GM21515 (cell line): ENCODE results near the gene MTX3.

Source experiments
- ATAC-seq: cut with Tn5 transposase; IDR thresholded peaks from one replicate; pipeline ENCODE4 v1.9.1; 2021; ENCODE audit not compliant: unreplicated experiment

MTX3 gene, protein sequence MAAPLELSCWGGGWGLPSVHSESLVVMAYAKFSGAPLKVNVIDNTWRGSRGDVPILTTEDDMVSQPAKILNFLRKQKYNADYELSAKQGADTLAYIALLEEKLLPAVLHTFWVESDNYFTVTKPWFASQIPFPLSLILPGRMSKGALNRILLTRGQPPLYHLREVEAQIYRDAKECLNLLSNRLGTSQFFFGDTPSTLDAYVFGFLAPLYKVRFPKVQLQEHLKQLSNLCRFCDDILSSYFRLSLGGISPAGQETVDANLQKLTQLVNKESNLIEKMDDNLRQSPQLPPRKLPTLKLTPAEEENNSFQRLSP

DNA sequence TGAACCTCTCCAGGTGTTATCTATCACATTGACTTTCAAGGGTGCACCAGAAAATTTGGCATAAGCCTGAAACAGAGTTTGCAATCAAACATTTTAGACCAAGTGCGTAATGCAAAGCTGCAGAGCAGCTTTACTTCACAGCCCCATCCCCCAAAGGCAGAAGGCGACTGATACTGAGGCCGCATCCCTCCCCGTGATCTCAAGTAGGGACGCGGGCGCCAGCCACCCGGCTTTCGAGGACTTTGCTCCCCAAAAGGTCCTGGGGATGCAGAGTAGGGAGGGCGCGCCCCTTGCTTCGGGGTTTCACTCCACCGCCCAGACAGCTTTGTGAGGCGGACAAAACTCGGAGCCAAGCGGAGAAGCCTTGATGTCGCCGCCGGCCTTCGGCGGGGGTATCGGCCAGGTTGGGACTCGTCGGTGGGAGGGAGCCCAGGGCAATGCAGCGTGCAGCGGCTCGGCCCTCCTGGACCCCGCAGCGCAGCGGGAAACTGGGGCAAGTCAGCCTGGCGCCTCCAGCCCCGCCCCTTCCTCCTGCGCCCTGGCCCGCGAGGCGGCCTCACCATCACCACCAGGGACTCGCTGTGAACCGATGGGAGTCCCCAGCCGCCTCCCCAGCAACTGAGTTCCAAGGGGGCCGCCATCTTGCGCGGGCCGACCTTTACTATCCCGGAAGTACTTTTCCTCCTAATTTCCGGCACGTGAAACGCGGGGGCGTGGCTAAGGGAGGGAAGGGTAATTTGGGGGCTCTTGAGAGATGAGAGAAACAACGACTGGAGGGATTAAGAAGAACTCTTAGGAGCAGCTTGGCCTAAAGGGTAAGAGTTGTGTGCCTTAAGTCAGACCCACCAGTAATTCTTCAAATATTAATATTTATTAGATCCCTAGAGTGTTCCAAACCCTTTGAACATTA, at the start of gene MTX3:
TSS of gene MTX3 (minus strand) at position 665 of the 910 bp plus-strand sequence. CDS start at position 641, 24 bp downstream.
- ATAC-seq: peak; percentile 92

DNA sequence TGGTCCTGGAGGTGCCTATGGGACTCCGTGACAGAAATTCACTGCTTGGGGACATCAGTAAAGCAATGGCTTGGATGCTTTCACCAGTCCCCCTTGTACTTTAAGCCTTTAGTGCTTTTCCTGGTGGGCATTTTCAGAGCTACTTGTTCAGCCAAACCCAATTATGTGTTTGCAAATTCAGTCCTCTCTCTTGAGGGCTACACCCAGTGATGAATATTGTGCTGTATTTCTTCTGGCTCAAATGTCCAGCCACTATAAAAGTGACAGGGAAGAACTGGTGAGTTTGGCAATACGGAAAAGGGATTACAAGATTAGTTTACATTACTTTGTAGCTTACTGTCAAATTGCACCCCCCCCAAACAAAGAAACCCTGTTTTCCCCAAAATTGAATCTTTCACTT, 48.6 kb upstream of the MTX3 start:
- no peak for ATAC-seq

DNA sequence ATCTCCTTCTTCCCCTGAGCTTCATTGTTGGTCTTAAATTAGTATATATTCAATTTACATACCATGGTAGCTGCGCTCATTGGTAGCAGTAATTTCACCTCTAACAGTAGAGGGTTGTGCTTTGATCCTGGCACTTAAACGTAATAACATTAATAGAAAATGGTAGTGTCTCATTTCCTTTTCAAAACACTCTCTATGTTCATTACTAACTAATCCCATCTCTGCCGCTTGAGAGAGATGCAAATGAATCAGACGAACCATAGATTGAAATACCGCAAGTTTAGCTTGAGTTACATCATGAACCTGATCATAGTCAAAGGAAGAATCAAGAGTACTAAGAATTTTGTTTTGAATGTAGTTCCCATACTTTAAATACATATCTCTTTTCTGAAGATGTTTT, 46.3 kb upstream of the MTX3 start:
- peak; percentile 51 for ATAC-seq

DNA sequence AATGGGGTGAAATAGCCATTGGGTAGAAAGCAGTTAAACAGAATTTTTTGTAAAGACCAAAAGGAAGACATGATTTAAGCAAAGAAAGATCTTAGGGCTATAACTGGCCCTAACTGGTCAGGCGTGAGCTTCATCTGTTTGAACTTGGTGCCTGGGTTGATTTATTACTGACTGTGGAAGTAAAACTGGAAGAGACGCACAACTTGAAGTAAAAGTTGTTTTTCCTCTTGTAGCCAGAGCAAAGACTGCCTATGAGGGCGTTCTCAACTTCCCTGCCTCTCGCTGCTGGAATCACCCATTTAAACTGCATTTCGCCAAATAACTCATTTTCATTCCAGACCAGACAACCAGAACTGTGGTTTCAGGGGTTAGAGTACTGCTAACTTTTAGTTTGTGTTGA, 45.6 kb upstream of the MTX3 start:
- ATAC-seq: no peak

DNA sequence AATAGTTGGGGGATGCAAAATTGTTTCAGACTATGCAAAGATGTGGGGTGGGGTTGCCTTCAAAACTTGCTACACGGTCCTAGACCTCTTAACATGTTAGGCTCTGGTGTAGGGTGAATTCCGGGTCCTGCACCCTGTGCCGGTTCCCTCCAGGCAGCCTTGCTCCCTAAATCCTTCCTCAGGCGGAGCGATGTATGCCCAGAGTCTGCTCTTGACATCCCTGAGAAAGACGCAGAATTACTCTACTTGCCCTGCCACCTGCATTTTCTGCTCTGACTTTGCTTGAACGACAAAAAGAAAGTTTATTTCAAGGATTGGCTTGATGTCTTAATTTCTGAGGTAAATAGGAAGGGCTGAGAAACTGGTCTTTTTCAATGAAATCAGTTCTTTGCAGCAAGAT, 44.8 kb upstream of the MTX3 start:
- no peak for ATAC-seq

DNA sequence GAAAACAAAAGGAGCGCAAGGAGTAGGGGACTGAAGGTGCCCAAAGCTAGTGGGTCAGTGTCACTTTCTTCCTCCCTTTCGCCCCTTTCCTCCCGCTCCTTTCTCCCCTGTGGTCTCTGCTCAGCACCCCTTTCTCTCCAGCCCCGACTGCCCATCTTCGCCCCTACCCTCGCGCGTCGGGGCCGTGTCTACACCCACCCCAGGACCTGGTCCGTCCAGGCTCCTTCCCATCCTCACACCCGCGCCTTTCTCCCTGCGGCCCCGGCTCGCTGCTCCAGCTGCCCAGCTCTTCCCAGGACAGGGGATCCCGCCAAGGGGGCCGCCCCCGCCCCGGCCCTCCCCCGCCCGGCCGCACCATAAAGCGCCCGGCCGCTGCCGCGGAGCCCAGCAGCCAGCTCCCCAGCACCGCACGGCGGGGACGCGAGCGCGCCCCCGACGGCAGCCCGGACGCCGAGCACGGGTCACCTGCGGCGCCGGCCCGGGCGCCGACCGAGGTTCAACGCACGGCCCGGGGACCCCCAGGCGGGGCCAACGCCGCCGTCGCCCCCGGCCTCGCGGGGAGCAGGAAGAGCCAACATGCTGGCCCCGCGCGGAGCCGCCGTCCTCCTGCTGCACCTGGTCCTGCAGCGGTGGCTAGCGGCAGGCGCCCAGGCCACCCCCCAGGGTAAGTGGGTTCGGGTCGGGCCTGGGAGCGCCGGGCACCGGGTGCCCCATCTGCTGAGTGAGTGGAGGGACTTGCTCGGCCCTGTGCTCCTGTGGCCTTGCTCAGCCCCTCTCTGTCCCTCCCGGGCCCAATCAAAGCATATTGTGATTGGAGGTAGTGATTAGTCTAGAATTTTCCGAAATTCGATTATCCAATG, 44.1 kb upstream of the MTX3 start, which contains the start of gene THBS4:
TSS of gene THBS4 (plus strand) at position 387 of the 860 bp plus-strand sequence. CDS start at position 577, 190 bp downstream.
- no peak for ATAC-seq

DNA sequence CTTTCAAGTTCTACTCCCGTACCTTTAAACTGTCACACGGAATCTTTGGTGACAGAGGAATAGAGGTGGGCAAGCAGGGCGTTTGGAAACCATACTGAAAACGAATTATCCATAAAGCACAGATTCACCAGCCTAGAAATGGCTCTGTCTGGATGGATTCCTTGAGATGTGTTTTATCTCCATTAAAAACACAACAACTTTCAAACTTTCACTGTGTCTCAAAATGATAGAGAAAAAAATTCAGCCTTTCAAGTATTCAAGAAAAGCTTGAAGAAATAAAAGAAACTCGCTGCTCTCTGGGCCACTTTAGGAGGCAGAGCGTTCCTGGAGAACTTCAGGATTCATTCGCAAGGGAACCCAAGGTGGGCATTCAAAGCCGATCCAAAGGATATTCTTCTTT, 43.5 kb upstream of the MTX3 start:
- ATAC-seq: no peak

DNA sequence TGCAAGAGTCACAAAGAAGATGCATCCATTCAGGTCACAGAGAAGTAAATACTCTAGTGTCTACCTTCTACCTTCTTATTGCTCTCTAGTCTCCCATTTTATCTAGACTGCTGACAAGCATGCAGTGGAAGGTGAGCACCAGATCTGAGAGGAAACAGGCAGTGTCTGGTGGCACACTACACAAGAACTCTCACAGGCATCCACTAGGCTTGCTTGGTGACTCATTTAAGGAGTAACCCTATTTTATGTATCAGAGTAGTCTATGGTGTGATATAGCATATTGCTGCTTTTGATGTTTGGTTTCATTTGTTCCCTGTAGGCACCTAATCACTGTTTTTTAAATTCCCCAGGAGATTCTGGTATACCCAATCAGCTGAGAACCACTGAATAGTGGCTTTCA, 42.5 kb upstream of the MTX3 start:
- no peak for ATAC-seq

DNA sequence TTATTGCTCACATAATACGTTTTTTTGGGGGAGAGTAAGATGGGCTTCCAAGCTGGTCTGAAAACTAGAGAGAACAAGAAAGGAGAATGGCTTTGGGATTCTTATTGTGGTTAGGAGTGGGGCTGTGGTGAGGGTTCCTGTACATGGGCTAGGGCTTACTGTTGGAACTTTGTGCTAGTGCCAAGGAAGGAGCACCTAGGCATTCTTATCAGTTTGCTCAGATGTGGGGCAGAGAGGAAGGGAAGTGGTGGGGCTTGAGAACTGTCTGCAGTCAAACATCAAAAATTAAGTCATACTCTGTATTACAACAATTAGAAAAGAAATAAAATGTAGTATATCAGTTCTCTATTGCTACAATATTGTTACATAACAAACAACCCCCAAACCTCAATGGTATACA, 40.0 kb upstream of the MTX3 start:
- no peak for ATAC-seq

DNA sequence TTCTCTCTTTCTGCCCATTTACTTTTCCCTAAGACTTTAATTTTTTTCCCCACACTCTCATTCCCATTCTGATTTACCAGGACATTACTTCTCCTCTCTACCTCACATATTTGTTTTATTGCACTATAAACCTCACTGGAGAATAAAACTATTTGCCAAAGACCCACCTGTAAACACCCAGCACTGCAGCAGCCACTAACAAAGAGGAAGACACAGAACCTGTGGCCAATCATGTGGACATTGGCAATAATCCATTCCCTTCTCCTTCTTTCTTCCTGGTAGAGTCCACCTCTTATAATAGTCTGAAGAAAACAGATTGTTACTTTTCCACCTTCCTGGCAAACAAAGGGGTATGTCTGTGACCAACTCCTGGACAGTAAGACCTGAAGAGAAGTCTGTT, 35.8 kb upstream of the MTX3 start:
- ATAC-seq: no peak

DNA sequence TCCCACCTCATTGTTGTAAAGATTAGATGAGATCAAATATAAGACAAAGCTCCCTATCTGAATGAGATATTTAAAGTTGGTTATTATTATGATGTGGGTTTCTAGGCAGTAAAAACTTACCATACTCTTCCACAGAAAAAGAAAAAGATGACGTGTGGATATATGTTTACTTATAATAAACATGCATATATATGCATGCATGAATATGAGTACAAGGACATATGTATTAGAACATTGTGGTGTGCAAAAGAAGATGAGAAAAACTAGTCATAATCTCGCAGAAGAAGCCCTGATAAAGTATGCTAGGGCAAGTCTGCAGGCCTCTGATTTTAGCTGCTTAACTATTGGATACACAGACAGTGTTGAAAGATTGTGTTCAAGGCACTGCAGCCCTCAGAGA, 34.0 kb upstream of the MTX3 start:
- ATAC-seq: no peak

DNA sequence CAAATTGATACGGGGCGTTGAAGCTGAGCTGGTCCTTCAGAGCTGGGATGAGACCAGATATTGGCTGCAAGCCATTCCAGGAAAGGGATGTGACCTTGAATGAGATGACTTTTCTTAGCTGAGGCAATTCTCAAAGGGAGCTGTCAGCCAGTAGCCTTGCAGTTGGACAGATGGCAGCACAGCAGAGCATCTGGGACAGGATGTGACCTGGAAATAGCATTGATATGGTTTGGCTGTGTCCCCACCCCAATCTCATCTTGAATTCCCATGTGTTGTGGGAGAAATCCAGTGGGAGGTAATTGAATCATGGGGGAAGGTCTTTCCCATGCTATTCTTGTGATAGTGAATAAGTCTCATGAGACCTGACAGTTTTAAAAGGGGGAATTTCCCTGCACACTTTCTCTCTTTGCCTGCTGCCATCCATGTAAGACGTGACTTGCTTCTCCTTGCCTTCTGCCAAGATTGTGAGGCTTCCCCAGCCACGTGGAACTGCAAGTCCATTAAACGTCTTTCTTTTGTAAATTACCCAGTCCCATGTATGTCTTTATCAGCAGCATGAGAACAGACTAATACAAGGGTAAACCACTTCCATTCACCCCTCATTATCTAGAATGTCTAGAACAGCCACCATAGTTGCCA, 19.8 kb upstream of the MTX3 start:
- ATAC-seq: no peak

DNA sequence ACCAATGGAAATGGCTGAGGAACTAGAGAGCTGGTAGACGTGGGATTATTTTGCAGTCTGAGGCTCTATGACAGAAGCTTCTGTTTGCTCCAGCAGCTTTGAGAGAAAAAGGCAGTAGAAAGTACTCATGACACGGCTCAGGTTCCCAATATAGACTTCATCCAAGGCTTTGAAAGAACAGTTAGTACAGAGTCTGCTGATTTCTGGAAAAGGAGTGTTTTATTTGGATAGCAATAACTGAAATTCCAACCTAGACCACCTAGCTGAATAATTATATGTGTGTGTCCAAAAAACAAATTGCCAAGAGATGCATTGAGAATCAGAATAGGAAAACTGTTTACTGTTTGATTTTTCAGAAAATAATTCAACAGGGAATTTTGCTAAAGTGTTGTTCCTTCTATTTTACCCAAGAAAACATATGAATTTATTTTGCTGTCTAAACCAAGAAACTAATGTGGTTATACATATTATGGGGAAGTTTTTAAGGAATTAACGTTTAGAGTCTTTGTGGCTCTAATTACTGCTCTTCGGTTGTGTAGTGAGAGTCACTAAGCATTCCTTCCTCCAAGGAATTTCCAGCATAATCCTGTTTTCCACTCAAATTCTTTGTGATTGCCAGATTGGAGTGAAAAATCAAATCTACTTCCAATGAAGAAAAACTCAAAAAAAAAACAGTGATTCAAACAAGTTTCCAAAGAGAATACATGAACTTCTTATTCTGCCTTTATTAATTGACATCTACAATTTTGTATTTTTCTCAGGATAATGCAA, 18.1 kb upstream of the MTX3 start:
- ATAC-seq: no peak

DNA sequence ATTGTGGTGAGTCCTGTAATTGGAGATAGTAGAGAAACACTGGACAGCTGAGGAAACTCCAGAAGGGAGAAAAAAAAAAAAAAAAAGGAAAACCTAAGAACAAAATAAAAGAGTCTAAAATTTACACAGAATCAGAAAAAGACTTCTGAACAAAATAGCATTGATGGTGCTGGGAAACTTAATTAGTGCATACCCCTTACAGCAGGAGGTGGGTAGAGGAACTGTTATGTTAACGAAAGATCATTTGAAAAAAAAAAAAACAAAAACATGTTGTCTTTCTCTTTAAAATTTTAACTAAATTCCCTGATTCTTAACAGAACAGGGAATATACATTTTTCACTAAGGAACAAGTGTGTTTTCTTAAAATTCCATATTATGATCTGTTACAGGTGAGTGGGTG, 11.6 kb upstream of the MTX3 start:
- no peak for ATAC-seq

DNA sequence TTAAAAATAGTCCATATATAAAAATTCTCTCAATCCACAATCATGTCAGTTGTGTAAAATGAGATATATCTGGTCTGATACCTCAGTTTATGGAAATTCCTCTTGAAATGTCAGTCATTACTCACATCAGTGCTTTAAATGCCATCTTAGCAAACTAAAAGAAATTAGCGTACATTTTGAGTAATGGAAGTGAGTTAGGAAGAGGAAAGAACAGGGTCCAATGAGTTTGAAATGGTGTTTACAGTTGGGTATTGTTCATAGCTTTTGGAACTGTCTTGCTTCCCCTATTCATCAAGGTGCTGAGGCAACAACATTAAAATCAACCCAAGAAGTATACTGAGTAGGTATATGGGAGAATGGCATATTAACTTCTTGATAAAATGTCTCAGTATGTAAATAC, 8.7 kb upstream of the MTX3 start:
- ATAC-seq: no peak

DNA sequence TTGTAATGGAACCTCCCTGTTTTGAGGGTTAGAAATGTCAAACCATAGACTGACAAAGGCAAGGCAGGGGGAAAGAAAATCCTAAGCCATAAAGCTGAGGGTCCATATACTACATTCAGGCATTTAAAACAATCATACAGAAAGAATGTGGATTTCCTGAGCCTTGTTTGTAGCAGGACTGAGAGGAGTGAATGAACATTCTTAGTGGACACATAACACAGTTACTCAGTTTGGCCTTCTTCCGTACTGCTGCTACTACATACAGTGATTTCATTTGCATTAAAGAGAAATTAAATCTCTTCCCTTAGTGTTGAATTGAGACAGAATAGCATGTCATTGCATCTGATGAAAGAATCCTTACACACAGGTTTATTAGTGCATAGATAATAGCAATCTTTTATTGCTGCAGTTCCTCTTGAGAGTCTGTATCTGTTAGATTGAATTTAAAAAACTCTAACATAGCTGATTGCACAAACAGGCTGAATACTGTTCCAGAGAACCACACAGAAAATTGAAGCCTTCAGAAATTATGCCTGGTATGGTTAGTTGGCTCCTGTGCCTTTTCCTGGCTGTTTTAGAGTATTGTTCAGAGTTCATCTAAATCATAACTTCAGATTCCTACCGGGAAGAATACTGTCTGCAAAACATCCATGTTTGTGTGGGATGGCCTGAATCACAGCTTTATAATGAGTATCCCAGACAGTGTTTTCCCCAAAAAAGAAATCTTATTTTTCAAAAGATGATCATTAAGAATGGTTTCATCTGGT, 2.0 kb upstream of the MTX3 start:
- no peak for ATAC-seq

DNA sequence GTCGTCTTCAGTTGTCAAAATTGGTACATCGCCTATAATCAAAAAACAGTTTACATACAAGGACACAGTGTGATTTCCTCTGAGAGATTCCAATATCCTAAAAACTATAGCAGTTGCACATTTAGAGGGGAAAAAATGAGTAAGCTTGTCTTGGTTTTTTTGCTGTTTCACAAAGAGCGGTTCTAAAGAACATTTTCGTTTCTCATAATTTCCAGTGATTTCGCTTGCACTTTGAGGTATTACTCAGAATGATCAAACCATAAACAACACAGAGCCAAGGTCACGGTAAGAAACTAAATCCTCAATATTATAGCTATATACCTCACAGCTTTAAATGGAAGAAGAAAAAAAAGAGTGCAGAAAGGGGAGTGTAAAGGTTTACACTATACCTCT, 861 bp downstream of the MTX3 start:
- ATAC-seq: peak; percentile 41

DNA sequence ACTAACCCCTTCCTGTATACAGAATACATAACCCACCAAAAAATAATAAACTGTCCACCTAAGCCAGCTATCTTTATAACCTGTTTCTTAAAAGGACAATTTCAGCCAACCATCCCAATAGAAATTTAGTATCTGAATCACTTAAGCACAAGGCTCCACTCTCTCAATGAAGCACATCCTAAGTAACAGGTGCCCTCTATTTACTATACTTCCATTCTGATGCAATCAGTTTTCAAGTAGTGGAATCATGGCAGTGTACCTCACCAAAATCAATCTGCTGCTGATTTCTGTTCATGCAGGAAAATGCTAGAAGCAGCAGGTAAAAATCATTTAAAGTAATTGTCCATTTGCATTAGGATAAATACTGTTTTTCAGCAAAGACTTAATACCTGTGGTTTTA, 4.8 kb downstream of the MTX3 start:
- no peak for ATAC-seq

DNA sequence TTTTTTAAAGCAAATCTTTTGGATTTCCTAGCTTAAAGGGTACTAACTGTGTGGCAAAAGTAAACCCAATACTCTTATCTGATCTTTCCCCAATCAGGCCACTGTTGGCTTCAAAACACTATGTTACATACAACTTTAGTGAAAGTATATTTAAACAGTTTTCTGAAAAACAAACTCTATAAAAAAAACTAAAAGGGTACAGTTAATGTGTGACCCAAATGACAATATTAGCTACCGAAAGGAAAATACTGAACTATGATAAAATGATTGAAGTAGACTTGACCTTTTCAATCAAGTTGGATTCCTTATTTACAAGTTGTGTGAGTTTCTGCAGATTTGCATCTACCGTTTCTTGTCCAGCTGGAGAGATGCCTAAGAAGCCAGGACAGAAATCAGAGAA, 5.8 kb downstream of the MTX3 start:
- ATAC-seq: no peak
